ENCODE results near the gene SMIM10. TPM values are rescaled to one million over a fixed set of nuclear protein-coding genes. Genes with fewer than 3 reads are reported as not detected.
A peak's percentile ranks its signal among the peaks of the same experiment; 100 is the strongest.
"Not testable (repeated sequence)": the region's sequence is repeated elsewhere in the genome, so short reads cannot be mapped to it uniquely, and the experiment has no call there.

SMIM10 gene
- total RNA-seq, 1 donor from 2014 or later = 1.8 TPM

- Mint-ChIP-seq H3K36me3 (ENCODE audit: low read depth) (no peaks in the 10 kb centered on the region), H3K27me3 (ENCODE audit: low read depth) (peaks cover 62% of the 10 kb centered on the region), H3K4me1 (ENCODE audit: low read depth) (no peaks in the 10 kb centered on the region), H3K9me3 (no peaks in the 10 kb centered on the region), H3K4me3 (ENCODE audit: low read depth) (no peak overlapping the region), H3K27ac (no peak overlapping the region)
- intact Hi-C loops (cut with micrococcal nuclease) = no loop called here
- no peak for DNase-seq (ENCODE audit: low spot score)
Observed at GRCh38 chrX:135024526-135024925, 33.7 kb downstream of the SMIM10 start.

- H3K4me1 Mint-ChIP-seq (ENCODE audit: low read depth); DNase-seq (ENCODE audit: low spot score); H3K9me3 Mint-ChIP-seq; H3K27ac Mint-ChIP-seq; intact Hi-C loops (cut with micrococcal nuclease): not testable (repeated sequence)
- peak overlapping the region; percentile 5 for H3K4me3 Mint-ChIP-seq (ENCODE audit: low read depth)
- H3K27me3 Mint-ChIP-seq (ENCODE audit: low read depth) = peaks cover 32% of the 10 kb centered on the region
- peaks cover 17% of the 10 kb centered on the region for H3K36me3 Mint-ChIP-seq (ENCODE audit: low read depth)
Observed at GRCh38 chrX:135030207-135030963, 39.6 kb downstream of the SMIM10 start.

- H3K36me3 Mint-ChIP-seq (ENCODE audit: low read depth); H3K9me3 Mint-ChIP-seq; H3K27ac Mint-ChIP-seq; DNase-seq (ENCODE audit: low spot score); H3K4me1 Mint-ChIP-seq (ENCODE audit: low read depth); H3K4me3 Mint-ChIP-seq (ENCODE audit: low read depth); H3K27me3 Mint-ChIP-seq (ENCODE audit: low read depth); intact Hi-C loops (cut with micrococcal nuclease): not testable (repeated sequence)
Observed at GRCh38 chrX:135041149-135042123, 50.6 kb downstream of the SMIM10 start.

Other genes with a start within 250 kb of the SMIM10 start
- gene PABIR2, start 193.8 kb upstream of the SMIM10 start, total RNA-seq = 34.8 and 39.4 TPM in 2 replicates
- 13.8 and 16.0 TPM in 2 replicates for gene MOSPD1, start 75.7 kb upstream of the SMIM10 start, total RNA-seq
- gene RTL8B, start 31.6 kb downstream of the SMIM10 start, total RNA-seq = 0.82 and 0.92 TPM in 2 replicates
- gene RTL8C, start 41.4 kb downstream of the SMIM10 start, total RNA-seq = 36.5 and 38.8 TPM in 2 replicates
- 14.0 and 14.9 TPM in 2 replicates for gene RTL8A, start 61.1 kb downstream of the SMIM10 start, total RNA-seq
- 0.09 and 0.14 TPM in 2 replicates for gene SMIM10L2B, start 107.7 kb downstream of the SMIM10 start, total RNA-seq
- gene ETDB, start 129.5 kb downstream of the SMIM10 start, total RNA-seq = not detected in 2 replicates
- gene CT55, start 180.4 kb downstream of the SMIM10 start, total RNA-seq = not detected in 2 replicates